GM23338 (cell line): ENCODE measurements around the gene DNAJA1. TPM values are rescaled to one million over a fixed set of nuclear protein-coding genes. Genes with fewer than 3 reads are reported as not detected.
A peak's percentile ranks its signal among the peaks of the same experiment; 100 is the strongest.

Experiments
- ATAC-seq: fragments of 200-7000 bp; cut with Tn5 transposase; 3 replicates; pipeline ENCODE4 v1.9.1; 2020
- DNase-seq: peaks from one replicate; pipeline ENCODE4 v3.0.0-alpha.2; 2015; ENCODE audit warnings: low spot score
- H2AFZ ChIP-seq: fragments of 200-600 bp; sonication (generic); 2 replicates; pipeline ENCODE4 v1.8.0; 2016; ENCODE audit warnings: antibody characterized with exemption, mild to moderate bottlenecking, moderate library complexity
- H3F3A ChIP-seq: fragments of 200-600 bp; sonication (generic); replicated peaks from 2 replicates; pipeline ENCODE4 v1.8.0; 2017; ENCODE audit warnings: antibody characterized with exemption, mixed run types, low read depth
- H3K27ac ChIP-seq: fragments of 200-600 bp; sonication (generic); 2 replicates; pipeline ENCODE4 v1.6.1; 2016; ENCODE audit warnings: low read depth
- H3K27me3 ChIP-seq: fragments of 200-600 bp; sonication (generic); 2 replicates; pipeline ENCODE4 v1.8.0; 2016; ENCODE audit warnings: mild to moderate bottlenecking, mixed run types, moderate library complexity; ENCODE audit not compliant: insufficient read depth
- H3K36me3 ChIP-seq: fragments of 200-600 bp; sonication (generic); 2 replicates; pipeline ENCODE4 v1.8.0; 2016; ENCODE audit warnings: mild to moderate bottlenecking; ENCODE audit not compliant: insufficient read depth
- H3K4me1 ChIP-seq: fragments of 200-600 bp; sonication (generic); 2 replicates; pipeline ENCODE4 v1.8.0; 2016; ENCODE audit warnings: mild to moderate bottlenecking, moderate library complexity; ENCODE audit not compliant: insufficient read depth
- H3K4me2 ChIP-seq: fragments of 200-600 bp; sonication (generic); 2 replicates; pipeline ENCODE4 v1.7.1; 2017; ENCODE audit warnings: mixed run types
- H3K4me3 ChIP-seq: fragments of 200-600 bp; sonication (generic); 2 replicates; pipeline ENCODE4 v1.6.1; 2016; ENCODE audit warnings: mixed run types
- H3K79me2 ChIP-seq: fragments of 200-600 bp; sonication (generic); replicated peaks from 2 replicates; pipeline ENCODE4 v1.8.0; 2017; ENCODE audit warnings: mild to moderate bottlenecking; ENCODE audit not compliant: insufficient read depth
- H3K9me2 ChIP-seq: fragments of 200-600 bp; sonication (generic); 2 replicates; pipeline ENCODE4 v1.8.0; 2017; ENCODE audit not compliant: insufficient read depth
- H4K20me1 ChIP-seq: fragments of 200-600 bp; sonication (generic); replicated peaks from 2 replicates; pipeline ENCODE4 v1.8.0; 2017; ENCODE audit warnings: mild to moderate bottlenecking; ENCODE audit not compliant: insufficient read depth
- H3K27ac Mint-ChIP-seq: 2 replicates; pipeline ENCODE4 v1.8.0; 2020; ENCODE audit warnings: inconsistent platforms, mild to moderate bottlenecking, moderate library complexity, mixed read lengths
- H3K27me3 Mint-ChIP-seq: 3 replicates; pipeline ENCODE4 v1.8.0; 2022; ENCODE audit warnings: low read depth, mild to moderate bottlenecking, moderate library complexity, mixed read lengths, inconsistent platforms; ENCODE audit not compliant: insufficient read depth, poor library complexity
- H3K36me3 Mint-ChIP-seq: 3 replicates; pipeline ENCODE4 v1.8.0; 2021; ENCODE audit warnings: low read depth, mild to moderate bottlenecking, inconsistent platforms, moderate library complexity, mixed read lengths
- H3K4me1 Mint-ChIP-seq: 3 replicates; pipeline ENCODE4 v1.8.0; 2020; ENCODE audit warnings: mild to moderate bottlenecking, inconsistent platforms, mixed read lengths
- H3K4me3 Mint-ChIP-seq: 3 replicates; pipeline ENCODE4 v1.8.0; 2021; ENCODE audit warnings: moderate library complexity, mild to moderate bottlenecking, inconsistent platforms, mixed read lengths
- H3K9me3 Mint-ChIP-seq: 3 replicates; pipeline ENCODE4 v1.8.0; 2020; ENCODE audit warnings: moderate library complexity, mild to moderate bottlenecking, inconsistent platforms, mixed read lengths
- CREB1 ChIP-seq: fragments of 250-450 bp; sonication (Bioruptor Pico); IDR thresholded peaks from 2 replicates; pipeline ENCODE4 v1.5.0; 2020; ENCODE audit warnings: low read depth, mild to moderate bottlenecking, moderate library complexity
- EZH2 ChIP-seq: fragments of 200-600 bp; sonication (generic); IDR thresholded peaks from one replicate; pipeline ENCODE4 v1.8.0; 2017; ENCODE audit warnings: antibody characterized with exemption, mild to moderate bottlenecking, low read depth; ENCODE audit not compliant: unreplicated experiment
- EZH2phosphoT487 ChIP-seq: fragments of 200-600 bp; sonication (generic); IDR thresholded peaks from one replicate; pipeline ENCODE4 v1.8.1; 2018; ENCODE audit warnings: antibody characterized with exemption; ENCODE audit not compliant: unreplicated experiment
- JUNB ChIP-seq: IDR thresholded peaks from one replicate; pipeline ENCODE4 v1.6.1; 2016; ENCODE audit warnings: antibody characterized with exemption; ENCODE audit not compliant: unreplicated experiment
- NANOG ChIP-seq: IDR thresholded peaks from 2 replicates; pipeline ENCODE4 v1.6.1; 2016; ENCODE audit warnings: antibody characterized with exemption, borderline replicate concordance
- POLR2AphosphoS5 ChIP-seq: IDR thresholded peaks from 2 replicates; pipeline ENCODE4 v1.6.1; 2016; ENCODE audit warnings: antibody characterized with exemption, low read depth
- STAT1 ChIP-seq: IDR thresholded peaks from one replicate; pipeline ENCODE4 v1.6.1; 2016; ENCODE audit warnings: antibody characterized with exemption; ENCODE audit not compliant: unreplicated experiment
- ZNF114 ChIP-seq: fragments of 250-450 bp; sonication (Bioruptor Pico); IDR thresholded peaks from 2 replicates; pipeline ENCODE4 v1.5.0; 2020; ENCODE audit warnings: mild to moderate bottlenecking, moderate library complexity
- ZNF331 ChIP-seq: fragments of 250-450 bp; sonication (Bioruptor Pico); IDR thresholded peaks from 2 replicates; pipeline ENCODE4 v1.5.0; 2020; ENCODE audit warnings: low read depth, mild to moderate bottlenecking, moderate library complexity
- polyA plus RNA-seq: library from polyadenylated mRNA; unstranded; fragments of >200 nt; fragmentation: Nextera tagmentation; extraction: Ambion mirVana; gene quantifications from 2 replicates; pipeline ENCODE4 v1.2.1, GENCODE V29; 2016
- total RNA-seq: library from RNA; depleted of rRNA; stranded (reverse); fragments of >200 nt; shearing (Covaris generic); gene quantifications from 2 replicates; pipeline ENCODE4 v1.2.3, GENCODE V29; 2014
- TF ChIP-seq, protein P1 (sequence below): IDR thresholded peaks from one replicate; pipeline ENCODE4 v1.6.1; 2018; ENCODE audit warnings: antibody characterized with exemption; ENCODE audit not compliant: unreplicated experiment
- TF ChIP-seq, protein P2 (sequence below): IDR thresholded peaks from 2 replicates; pipeline ENCODE4 v1.6.1; 2016; ENCODE audit warnings: antibody characterized with exemption
- TF ChIP-seq, protein P3 (sequence below), 2 experiments: fragments of 200-600 bp in 1 of 2; sonication (generic) in 1 of 2; conservative IDR thresholded peaks; 2 replicates each; pipeline versions ENCODE4 v1.5.1 to v1.6.1; 2016 to 2017; ENCODE audit warnings: antibody characterized with exemption in 2 of 2, low read depth in 2 of 2, mild to moderate bottlenecking in 2 of 2, moderate library complexity in 1 of 2

Gene DNAJA1
- total and polyA plus RNA-seq, 2 experiments from 2014 or later, result 95.4 to 115 TPM

DNA sequence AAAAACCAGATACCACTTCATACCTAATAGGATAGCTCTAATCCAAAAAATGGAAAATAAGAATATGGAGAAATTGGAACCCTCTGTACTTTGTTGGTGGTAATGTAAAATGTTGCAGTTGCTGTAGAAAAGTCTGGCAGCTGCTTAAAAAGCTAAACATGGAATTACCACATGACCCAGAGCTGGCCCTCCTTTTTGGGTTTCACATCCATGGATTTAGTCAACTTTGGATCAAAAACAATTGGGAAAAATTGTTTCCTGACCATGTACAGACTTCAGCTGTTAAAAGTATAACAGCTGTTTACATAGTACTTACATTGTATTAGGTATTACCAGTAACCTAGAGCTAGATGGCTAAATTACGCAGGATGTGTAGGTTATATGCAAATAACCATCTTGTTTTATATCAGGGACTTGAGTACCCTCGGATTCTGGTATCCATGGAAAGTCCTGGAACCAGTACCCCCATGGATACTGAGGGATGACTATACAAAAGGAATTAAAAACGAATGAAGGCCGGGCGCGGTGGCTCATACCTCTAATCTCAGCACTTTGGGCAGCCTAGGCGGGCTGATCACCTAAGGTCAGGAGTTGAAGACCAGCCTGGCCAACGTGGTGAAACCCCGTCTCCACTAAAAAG lies 15.8 kb downstream of the DNAJA1 start:
- peaks cover 22% of the 10 kb centered on the region for H3K4me1 Mint-ChIP-seq
- no peaks in the 10 kb centered on the region for H3K9me3 Mint-ChIP-seq
- H3K4me1 ChIP-seq, result peaks cover 16% of the 10 kb centered on the region
- H2AFZ ChIP-seq, result no peak overlapping the region
- H3K4me2 ChIP-seq, result no peak overlapping the region
- peaks cover 27% of the 10 kb centered on the region; the same call in 1 of the 2 replicates for H3F3A ChIP-seq
- peaks cover 26% of the 10 kb centered on the region for H4K20me1 ChIP-seq
- H3K27me3 Mint-ChIP-seq, result peaks cover 2% of the 10 kb centered on the region
- TF ChIP-seq POLR2AphosphoS5 (0 out of 2 replicates have a peak, but pooled peaks have one; percentile 18), ZNF331 (CRISPR knock-in tag) (no peak)
- no peak overlapping the region for H3K4me3 ChIP-seq
- no peak overlapping the region for H3K27ac ChIP-seq
- H3K36me3 Mint-ChIP-seq, result peaks cover 38% of the 10 kb centered on the region
- H3K27ac Mint-ChIP-seq, result no peak overlapping the region
- DNase-seq (no peak), ATAC-seq (no peak)
- H3K4me3 Mint-ChIP-seq, result no peak overlapping the region
- peaks cover 42% of the 10 kb centered on the region for H3K36me3 ChIP-seq
- no peaks in the 10 kb centered on the region for H3K9me2 ChIP-seq
- H3K79me2 ChIP-seq, result no peaks in the 10 kb centered on the region
- H3K27me3 ChIP-seq, result no peaks in the 10 kb centered on the region

DNA sequence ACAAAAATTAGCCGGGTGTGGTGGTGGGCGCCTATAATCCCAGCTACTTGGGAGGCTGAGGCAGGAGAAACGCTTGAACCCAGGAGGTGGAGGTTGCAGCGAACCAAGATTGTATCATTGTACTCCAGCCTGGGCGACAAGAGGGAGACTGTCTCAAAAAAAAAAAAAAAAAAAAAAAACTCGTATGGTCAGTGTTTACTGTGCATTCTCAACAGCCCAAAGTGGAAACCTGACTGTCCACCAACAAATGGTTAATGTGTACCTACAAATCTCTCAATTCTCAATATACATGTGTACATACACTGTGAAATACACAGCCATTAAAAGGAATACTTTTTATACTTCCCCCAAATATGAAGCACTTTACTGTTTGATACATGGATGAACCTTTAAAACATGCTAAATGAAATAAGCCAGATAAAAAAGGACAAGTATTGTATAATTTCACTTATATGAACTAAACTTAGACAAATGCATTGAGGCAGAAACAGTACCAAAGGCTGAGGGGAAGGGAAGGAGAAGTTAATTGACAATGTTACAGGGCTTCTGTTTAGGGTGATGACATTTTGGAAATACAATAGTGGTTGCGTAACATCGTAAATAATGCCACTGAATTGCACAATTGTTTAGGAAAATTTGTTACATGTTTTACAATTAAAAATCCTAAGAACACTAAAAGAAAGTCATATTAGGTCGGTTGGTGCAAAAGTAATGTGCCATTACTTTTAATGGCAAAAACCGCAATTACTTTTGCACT lies 16.5 kb downstream of the DNAJA1 start:
- Histone ChIP-seq H3K36me3 (peaks cover 41% of the 10 kb centered on the region), H3K27me3 (no peaks in the 10 kb centered on the region), H3K27ac (no peak overlapping the region), H3K4me2 (no peak overlapping the region), H2AFZ (no peak overlapping the region), H3K4me3 (no peak overlapping the region), H3K9me2 (no peaks in the 10 kb centered on the region), H3K79me2 (no peaks in the 10 kb centered on the region), H4K20me1 (peaks cover 22% of the 10 kb centered on the region), H3F3A (peaks cover 21% of the 10 kb centered on the region; the same call in 1 of the 2 replicates), H3K4me1 (peaks cover 16% of the 10 kb centered on the region)
- no peak overlapping the region for H3K27ac Mint-ChIP-seq
- peaks cover 22% of the 10 kb centered on the region for H3K4me1 Mint-ChIP-seq
- H3K4me3 Mint-ChIP-seq, result no peak overlapping the region
- peaks cover 36% of the 10 kb centered on the region for H3K36me3 Mint-ChIP-seq
- DNase-seq, result no peak
- H3K9me3 Mint-ChIP-seq, result no peaks in the 10 kb centered on the region
- peaks cover 2% of the 10 kb centered on the region for H3K27me3 Mint-ChIP-seq
- ATAC-seq, result no peak
- TF ChIP-seq JUNB, result no peak
- no peak for TF ChIP-seq EZH2
- no peak for TF ChIP-seq NANOG
- no peak for TF ChIP-seq EZH2phosphoT487
- TF ChIP-seq, protein P1, sequence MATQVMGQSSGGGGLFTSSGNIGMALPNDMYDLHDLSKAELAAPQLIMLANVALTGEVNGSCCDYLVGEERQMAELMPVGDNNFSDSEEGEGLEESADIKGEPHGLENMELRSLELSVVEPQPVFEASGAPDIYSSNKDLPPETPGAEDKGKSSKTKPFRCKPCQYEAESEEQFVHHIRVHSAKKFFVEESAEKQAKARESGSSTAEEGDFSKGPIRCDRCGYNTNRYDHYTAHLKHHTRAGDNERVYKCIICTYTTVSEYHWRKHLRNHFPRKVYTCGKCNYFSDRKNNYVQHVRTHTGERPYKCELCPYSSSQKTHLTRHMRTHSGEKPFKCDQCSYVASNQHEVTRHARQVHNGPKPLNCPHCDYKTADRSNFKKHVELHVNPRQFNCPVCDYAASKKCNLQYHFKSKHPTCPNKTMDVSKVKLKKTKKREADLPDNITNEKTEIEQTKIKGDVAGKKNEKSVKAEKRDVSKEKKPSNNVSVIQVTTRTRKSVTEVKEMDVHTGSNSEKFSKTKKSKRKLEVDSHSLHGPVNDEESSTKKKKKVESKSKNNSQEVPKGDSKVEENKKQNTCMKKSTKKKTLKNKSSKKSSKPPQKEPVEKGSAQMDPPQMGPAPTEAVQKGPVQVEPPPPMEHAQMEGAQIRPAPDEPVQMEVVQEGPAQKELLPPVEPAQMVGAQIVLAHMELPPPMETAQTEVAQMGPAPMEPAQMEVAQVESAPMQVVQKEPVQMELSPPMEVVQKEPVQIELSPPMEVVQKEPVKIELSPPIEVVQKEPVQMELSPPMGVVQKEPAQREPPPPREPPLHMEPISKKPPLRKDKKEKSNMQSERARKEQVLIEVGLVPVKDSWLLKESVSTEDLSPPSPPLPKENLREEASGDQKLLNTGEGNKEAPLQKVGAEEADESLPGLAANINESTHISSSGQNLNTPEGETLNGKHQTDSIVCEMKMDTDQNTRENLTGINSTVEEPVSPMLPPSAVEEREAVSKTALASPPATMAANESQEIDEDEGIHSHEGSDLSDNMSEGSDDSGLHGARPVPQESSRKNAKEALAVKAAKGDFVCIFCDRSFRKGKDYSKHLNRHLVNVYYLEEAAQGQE, result no peak
- TF ChIP-seq ZNF114 (CRISPR knock-in tag), result no peak
- TF ChIP-seq STAT1, result no peak
- TF ChIP-seq, protein P2, sequence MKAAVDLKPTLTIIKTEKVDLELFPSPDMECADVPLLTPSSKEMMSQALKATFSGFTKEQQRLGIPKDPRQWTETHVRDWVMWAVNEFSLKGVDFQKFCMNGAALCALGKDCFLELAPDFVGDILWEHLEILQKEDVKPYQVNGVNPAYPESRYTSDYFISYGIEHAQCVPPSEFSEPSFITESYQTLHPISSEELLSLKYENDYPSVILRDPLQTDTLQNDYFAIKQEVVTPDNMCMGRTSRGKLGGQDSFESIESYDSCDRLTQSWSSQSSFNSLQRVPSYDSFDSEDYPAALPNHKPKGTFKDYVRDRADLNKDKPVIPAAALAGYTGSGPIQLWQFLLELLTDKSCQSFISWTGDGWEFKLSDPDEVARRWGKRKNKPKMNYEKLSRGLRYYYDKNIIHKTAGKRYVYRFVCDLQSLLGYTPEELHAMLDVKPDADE, result no peak
- no peak for TF ChIP-seq POLR2AphosphoS5
- TF ChIP-seq, protein P3, sequence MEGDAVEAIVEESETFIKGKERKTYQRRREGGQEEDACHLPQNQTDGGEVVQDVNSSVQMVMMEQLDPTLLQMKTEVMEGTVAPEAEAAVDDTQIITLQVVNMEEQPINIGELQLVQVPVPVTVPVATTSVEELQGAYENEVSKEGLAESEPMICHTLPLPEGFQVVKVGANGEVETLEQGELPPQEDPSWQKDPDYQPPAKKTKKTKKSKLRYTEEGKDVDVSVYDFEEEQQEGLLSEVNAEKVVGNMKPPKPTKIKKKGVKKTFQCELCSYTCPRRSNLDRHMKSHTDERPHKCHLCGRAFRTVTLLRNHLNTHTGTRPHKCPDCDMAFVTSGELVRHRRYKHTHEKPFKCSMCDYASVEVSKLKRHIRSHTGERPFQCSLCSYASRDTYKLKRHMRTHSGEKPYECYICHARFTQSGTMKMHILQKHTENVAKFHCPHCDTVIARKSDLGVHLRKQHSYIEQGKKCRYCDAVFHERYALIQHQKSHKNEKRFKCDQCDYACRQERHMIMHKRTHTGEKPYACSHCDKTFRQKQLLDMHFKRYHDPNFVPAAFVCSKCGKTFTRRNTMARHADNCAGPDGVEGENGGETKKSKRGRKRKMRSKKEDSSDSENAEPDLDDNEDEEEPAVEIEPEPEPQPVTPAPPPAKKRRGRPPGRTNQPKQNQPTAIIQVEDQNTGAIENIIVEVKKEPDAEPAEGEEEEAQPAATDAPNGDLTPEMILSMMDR (conservative IDR thresholded peaks at IDR 0.05; ENCODE audit: low read depth in 2 of 2), result no peak
- TF ChIP-seq ZNF331 (CRISPR knock-in tag), result no peak
- TF ChIP-seq CREB1, result no peak
